Stimulated activated CD4-positive, alpha-beta T cell treated with anti-CD3 and anti-CD28 coated beads, Interleukin-12 subunit alpha, Interleukin-12 subunit beta, amount 100 ng/mL, for 4 hours (primary cell): ENCODE results near the gene BMP6.

Experiments
- DNase-seq: peaks from one replicate; pipeline ENCODE4 v3.0.0-alpha.2; 2020

The BMP6 gene

DNA sequence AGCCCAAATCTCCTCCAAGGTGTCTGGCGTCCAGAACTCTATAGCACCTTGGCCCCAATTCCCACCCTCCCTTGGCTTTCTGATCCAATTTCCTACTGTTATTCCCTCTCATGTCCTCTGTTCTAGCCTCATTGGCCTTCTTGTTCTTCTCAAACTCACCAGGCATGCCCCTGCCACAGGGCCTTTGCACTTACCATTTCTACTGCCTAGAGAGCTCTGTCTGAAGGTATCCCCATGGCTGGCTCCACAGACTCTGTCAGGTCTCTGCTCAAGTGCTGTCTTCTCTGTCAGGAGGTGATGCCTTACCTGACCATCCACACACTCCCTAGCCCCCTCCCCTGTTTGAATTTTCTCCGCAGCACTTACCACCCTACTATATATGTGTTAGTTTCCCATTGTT, 5.6 kb upstream of the BMP6 start:
- no peak for DNase-seq

- DNase-seq, result no peak
Observed at GRCh38 chr6:7721649-7722048, 4.2 kb upstream of the BMP6 start.

DNA sequence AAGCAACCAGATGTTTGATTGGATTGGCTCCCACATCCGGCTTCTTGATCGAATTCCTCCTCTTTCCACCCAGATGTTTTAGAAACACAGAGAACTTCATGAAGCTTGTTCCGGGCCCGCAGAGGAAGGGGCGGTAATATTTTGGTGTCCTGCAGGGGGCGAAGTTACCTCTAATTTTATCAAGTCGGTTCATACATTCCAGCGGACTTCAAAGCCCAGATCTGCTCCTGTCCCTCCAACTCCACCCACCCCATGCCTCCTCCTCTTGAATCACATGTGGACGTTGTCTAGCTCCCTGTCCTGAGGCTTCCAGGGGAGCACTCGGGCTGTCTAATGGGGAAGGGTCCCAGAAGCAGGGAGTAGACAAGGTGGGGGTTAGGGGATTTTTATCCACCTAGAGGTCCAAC, 2.9 kb upstream of the BMP6 start:
- DNase-seq, result peak; percentile 65

- no peak for DNase-seq
Observed at GRCh38 chr6:7723554-7723953, 2.3 kb upstream of the BMP6 start.

DNA sequence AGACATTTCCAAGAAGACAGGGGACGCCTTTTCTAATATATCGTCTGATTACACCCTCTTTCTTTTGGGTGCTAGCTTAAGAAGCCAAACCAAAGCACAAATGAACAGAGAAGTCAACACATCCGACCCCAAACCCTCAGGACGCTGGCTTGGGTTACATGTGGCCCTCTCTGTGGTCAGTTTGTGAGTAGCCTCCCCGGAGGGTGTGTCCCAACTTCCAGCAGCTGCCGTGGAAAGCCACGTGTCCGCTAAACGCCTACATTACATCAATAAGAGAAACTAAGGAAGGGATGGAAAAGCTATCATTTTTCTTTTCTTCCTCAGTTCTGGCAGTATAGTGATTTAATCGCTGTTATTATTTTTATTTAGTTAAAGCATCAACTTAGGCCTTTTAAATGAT, 487 bp upstream of the BMP6 start:
- DNase-seq, result no peak

DNA sequence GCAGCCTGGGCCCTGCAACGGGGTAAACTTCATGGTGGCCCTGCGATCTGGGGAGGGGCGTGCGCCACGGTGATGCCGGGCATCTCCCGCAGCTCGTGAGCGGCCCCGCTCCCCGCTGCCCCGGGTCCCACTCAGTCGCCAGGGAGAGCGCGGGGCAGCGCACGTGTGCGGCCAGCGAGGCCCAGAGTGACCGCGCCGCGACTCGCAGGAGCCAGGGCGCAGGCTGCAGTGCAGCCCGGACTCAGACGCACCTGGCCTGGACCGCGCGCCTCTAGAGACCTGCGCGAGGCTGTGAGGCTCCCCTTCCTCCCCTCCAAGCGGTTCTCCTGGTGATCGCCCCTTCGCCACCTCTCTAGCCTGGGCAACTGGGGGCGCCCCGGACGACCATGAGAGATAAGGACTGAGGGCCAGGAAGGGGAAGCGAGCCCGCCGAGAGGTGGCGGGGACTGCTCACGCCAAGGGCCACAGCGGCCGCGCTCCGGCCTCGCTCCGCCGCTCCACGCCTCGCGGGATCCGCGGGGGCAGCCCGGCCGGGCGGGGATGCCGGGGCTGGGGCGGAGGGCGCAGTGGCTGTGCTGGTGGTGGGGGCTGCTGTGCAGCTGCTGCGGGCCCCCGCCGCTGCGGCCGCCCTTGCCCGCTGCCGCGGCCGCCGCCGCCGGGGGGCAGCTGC, 652 bp downstream of the BMP6 start:
- no peak for DNase-seq

DNA sequence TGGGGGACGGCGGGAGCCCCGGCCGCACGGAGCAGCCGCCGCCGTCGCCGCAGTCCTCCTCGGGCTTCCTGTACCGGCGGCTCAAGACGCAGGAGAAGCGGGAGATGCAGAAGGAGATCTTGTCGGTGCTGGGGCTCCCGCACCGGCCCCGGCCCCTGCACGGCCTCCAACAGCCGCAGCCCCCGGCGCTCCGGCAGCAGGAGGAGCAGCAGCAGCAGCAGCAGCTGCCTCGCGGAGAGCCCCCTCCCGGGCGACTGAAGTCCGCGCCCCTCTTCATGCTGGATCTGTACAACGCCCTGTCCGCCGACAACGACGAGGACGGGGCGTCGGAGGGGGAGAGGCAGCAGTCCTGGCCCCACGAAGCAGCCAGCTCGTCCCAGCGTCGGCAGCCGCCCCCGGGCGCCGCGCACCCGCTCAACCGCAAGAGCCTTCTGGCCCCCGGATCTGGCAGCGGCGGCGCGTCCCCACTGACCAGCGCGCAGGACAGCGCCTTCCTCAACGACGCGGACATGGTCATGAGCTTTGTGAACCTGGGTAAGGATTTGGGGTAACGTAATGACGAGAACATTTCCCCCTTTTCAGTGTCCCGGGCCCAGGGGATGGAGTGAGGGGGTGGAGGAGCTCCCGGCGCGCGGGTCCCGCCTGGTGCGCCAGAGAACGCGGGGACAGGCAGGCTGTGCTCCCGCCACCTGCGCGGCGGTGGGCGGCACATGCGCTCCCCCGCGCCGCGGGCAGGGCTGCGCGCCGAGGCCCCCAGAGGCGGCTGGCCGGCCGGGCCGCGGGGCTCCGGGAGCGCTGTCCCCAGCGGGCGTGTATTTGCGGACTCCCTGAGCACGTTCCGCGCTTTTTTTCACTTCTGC, 1.4 kb downstream of the BMP6 start:
- peak; percentile 1 for DNase-seq

DNA sequence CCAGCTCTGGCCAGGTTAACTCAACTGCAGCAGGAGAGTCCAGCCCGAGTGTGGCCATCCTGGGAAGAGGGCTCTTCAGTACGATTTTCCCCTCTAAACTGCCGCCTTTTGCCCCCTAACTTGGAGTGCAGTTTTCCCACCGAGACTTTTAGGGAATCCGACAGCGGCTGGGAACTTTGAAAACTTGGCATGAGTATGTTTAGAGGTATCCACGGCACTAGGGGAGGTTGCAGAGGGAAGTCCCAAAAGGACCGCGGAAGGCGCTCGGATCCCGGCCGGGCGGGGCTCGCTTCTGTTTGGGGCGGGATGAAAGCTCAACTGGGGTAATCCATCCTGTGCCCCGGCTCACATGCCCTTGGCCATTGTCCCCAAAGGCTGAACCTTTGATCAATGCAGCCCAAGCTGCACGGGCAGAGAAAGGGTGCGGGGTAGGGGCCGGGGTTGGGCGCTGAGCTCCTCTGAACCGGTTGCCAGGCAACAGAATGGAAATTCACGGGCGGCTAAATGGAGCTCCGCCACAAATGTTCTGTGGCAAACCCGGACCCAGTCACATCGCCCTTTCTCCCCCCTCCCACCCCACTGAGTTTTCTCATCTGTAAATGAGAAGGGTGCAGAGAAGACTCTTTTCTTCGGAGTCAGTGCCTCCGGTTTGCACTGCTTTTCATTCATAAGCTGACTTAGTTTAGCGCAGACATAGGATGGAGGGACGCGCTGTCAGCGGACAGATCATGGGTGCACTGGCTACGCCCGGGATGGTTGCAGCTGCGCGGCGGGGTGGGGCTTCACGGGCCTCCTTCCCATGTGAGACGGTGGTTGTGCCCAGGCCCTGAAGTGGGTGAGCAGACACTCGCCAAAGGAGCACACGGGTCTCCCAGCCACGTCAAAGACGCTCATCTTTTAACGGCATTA, 2.3 kb downstream of the BMP6 start:
- DNase-seq, result peak; percentile 4

- no peak for DNase-seq
Observed at GRCh38 chr6:7728855-7729590, 3.1 kb downstream of the BMP6 start.

- DNase-seq, result no peak
Observed at GRCh38 chr6:7730001-7730783, 4.3 kb downstream of the BMP6 start.

DNA sequence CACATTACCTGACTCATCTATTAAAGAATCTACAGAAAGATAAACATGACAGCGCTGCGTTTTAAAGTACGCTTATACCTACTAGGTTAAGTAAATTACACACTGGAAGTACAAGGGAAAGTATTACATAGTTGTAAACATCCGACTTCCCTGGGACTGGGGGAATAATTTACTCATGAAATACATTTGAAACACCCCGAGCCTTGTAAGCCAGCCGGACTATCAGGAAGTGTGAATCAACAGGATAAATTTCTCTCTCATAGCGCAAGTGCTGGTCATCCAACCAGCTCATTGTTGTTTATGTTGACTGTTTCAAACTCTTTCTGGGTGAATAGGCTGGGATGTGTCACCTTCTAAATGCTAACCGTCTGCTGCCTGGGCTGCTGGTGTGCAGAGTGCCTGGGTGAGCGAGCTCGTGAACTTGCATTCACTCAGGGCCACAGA, 4.9 kb downstream of the BMP6 start:
- no peak for DNase-seq

DNA sequence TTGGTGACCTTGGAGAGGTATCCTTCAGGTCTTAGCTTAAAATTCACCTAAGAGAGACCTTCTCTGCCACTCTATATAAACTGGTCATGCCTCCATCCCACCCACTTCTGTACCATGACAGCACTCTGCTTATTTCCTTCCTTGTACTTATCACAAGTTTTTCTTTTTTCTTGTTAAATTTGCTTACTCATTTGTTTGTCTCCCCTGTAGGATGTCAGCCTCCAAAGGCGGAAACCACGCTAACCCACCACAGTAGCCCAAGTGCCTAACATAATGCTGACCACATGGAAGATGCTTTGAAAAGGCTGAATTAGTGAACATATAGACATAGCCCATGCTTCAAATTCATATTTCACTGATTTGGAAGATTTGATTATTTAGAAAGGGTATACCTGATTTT, 5.4 kb downstream of the BMP6 start:
- no peak for DNase-seq

DNA sequence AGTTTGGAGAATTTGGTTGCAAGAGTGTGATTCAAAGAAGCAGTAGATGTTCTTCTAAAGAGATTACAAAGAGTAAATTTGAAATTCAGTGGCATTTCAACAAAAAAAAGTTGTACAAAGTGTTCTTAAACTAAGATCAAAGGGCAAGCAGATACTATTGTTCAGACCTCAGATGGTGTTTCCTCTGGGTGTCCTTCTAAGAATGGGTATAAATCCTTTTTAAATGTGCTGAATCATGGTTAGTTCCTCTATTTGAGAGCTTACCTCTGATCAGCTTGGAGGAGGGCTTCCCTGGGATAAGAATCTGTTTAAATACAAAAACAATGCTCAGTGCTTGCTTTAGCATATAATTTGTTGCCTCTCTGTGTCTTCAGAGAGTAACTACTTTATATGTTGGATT, 6.3 kb downstream of the BMP6 start:
- DNase-seq, result no peak

GRCh38 chr6:7734707-7735383, 8.9 kb downstream of the BMP6 start:
- DNase-seq, result no peak

GRCh38 chr6:7737106-7737505, 11.2 kb downstream of the BMP6 start:
- DNase-seq, result no peak

DNA sequence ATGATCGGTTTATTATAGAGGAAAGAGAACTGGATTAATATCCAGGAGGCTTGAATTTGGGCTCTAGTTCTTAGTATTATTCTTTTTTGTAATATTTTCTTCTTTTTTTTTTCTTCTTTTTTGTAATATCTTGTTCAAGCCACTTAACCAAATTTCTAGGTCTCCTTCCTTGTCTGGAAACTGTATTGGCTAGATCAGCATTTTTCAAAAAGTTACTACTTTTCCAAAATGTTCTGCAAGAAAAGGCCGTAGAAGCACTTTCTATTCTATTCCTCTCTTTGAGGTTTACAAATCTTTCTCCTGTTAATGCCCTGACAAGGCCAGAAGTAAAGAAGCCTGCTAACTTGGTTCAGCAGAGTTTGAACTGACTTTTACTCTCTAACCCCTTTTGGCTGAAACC, 12.0 kb downstream of the BMP6 start:
- no peak for DNase-seq

DNA sequence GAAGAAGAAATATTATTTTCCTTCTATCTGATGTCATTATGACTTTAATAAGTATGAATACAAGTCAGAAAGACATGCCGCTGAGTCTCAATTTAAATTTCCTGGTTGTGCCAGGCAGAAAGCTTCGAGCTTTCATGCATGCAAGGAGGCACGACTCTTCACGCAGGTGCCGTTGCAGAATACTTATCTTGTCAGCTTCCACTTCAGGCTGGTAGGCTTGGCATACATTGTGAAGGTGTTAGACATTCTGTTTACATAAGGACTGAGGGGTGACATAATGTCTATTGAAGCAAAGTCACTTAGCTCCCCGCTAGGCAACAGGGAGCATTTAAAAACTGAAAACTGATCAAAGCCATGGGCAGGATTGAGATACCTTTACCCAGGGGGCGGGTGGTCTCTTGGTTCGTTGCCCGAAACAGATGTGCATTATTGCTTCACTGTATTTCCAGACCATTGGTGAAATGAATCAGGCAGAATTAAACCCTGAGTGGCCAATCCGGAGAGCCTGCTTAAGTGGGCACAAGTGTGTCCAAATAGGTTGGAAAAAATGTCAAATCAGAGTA, 16.4 kb downstream of the BMP6 start:
- DNase-seq, result no peak

GRCh38 chr6:7745942-7746341, 20.0 kb downstream of the BMP6 start:
- no peak for DNase-seq

- no peak for DNase-seq
Observed at GRCh38 chr6:7747016-7747415, 21.1 kb downstream of the BMP6 start.

DNA sequence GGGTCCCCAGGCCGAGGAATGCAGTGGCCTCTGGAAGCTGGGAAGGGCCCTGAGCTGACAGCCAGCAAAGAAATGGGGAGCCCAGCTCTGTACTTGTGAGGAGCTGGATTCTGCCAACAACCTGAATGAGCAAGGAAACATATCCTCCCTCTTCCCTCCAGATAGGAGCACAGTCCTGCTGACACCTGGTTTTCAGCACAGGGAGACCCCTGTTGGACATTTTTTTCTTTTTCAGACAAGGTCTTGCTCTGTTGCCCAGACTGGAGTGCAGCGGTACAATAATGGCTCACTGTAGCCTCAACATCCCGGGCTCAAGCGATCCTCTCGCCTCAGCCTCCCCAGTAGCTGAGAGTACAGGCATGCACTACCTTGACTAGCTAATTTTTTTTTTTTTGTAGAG, 21.5 kb downstream of the BMP6 start:
- DNase-seq, result no peak
